Fibroblast of skin of back (primary cell): ENCODE results near the gene NAPB.

ENCODE experiments used
- DNase-seq: peaks from one replicate; pipeline ENCODE4 v3.0.0-alpha.2; 2013

Gene NAPB

DNA sequence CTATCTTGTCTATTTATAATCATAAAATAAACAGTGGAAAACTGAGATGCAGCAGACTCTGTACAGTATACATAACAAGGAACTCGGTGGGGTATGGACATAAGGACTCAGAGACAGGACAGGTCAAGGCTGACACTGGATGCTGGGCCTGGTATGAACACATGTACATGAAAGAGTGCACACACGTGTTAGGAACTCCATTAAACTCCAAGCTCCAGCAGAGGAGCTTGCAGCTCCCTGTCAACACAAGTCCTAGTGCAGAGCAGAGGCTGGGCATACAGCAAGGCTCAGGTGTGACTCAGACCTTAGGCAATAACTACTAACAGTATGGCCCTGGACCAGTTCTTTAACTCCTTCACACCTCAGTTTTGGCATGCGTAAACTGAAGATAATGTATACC, 17.1 kb downstream of the NAPB start:
- no peak for DNase-seq

DNA sequence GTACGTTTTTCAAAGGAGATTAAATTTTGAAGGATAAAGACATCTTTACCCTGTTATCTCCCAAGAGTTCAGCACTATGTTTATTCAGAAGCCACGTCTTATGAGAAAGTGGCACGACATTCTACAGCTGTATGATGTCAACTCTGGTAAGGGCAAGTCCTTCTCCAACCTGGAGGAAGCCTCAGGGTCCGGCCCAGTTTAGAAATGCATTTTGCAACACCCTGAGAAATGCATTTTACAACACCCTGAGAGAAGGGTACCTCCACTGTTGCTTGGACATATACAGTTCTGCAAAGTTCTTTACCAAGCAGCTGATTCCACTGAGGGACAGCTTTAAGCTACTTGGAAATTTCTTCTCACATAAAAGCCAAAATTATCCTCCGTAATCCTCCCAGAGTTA, 17.5 kb downstream of the NAPB start:
- DNase-seq: no peak

DNA sequence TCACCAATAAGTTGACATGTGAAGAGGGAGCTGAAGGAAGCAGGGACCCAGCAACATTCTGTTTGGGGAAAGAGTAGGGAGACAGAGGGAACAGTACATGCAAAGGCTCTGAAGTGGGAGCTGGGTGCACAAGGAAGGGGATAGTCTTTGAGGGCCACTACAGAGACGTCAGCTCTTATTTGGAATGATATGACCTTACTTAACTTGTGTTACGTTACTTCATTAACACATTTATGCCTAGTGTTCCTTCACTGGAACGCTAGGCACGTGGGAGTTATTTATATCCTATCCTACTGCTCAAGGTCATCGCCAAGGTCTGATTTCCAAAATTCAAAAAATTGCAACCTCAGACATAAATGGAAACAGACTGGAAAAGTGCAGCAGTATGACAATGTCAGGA, 20.2 kb downstream of the NAPB start:
- DNase-seq: no peak

DNA sequence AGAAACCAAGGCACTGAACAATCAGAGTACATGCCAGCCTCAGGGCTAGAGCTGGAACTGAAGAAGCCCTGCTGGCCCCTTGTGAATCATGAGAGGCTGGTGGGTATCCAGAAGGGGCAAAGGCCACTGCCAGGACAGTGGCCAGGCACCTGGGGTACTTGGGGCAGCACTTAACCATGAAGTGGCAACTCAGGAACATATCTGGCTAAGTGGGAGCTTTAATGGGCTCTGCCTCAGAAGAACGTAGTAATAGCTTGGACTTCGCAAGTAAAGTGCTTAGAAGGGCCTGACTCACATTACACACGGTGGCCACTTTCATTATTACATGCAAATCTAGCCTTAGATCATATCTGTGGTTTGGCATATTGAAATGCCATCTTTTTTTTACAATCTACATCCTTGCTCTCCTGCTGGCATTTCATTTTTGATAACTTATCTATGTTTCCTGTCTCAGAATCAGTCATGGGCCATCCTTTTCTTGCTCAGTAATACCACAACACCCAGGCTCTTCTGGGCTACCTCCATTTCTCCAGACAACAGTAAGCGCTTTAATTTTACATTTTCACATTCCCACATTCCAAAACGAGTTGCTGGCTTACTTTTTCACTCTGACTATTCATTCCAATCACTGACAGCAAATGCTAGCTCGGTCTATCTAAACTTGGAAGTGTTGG, 21.6 kb downstream of the NAPB start:
- DNase-seq: peak; percentile 28

DNA sequence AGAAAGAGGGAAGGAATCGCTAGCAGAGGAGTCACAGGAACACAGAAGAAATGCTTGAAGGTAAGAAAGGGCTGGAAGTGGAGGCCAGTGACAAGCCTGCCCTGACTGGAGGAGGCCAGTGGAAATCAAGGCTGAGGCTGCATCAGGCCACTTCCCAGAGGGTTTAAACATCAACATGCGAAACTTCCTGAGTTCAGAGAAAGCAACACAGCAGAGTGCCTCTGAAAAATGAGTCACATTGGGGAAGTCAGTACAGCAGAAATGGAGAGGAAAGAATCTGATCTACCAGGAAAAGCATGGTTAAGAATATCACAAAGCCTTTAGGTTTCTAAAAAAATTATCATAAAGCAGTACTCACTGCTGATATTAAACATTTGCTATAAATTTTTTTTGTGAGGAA, 23.3 kb downstream of the NAPB start:
- DNase-seq: peak; percentile 54

GRCh38 chr20:23396950-23397627, 24.2 kb downstream of the NAPB start:
- no peak for DNase-seq

DNA sequence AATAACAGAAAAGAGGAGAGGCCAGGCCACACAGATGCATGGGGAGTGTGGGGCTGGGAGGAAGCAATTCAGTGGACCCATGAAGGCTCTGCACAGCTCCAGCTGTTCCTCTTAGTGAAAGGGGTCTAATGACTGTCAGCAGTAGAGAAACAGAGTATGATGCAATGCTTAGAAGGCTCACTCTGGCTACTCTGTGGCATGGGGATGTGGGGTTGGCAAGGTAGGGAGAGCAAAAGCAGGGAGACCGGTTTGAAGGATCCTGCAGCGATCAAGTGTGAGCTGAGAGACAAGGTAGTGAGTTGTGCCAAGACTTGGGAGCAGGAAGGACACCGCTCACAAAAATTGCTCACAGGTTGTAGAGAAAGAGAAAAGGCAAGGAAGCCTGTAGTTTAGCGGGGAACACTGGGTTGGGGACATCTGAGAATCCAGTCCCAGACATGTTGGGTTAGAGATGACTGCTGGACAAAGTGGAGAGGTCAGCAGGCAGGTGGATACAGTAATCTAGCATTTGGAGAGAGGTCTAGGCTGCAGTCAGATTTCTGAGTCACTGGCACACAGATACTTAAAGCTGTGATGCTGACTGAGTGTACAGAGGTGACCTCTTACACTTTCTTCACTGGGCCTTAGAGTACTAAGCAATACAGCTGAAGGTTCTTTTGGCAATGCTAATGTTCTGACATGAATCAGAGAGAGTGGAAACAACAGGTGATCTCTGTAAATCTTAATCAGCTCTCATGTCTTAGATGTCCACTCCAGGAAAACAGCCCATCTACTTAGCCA, 27.1 kb downstream of the NAPB start:
- DNase-seq: no peak

- DNase-seq: no peak
Observed at GRCh38 chr20:23391707-23392310, 29.5 kb downstream of the NAPB start.

GRCh38 chr20:23390091-23390774, 31.1 kb downstream of the NAPB start:
- DNase-seq: no peak

DNA sequence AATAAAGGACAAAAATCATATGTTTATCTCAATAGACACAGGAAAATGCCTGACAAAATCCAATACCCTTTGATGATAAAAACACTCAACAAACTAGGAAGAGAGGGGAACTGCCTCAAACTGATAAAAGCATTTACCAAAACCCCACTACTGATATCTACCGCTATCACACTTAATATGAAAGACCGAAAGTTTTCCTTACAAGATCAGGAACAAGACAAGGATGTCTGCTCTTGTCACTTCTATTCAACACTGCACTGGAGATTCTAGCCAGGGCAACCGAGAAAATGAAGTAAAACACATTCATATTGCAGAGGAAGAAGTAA, 34.2 kb downstream of the NAPB start:
- DNase-seq: no peak

DNA sequence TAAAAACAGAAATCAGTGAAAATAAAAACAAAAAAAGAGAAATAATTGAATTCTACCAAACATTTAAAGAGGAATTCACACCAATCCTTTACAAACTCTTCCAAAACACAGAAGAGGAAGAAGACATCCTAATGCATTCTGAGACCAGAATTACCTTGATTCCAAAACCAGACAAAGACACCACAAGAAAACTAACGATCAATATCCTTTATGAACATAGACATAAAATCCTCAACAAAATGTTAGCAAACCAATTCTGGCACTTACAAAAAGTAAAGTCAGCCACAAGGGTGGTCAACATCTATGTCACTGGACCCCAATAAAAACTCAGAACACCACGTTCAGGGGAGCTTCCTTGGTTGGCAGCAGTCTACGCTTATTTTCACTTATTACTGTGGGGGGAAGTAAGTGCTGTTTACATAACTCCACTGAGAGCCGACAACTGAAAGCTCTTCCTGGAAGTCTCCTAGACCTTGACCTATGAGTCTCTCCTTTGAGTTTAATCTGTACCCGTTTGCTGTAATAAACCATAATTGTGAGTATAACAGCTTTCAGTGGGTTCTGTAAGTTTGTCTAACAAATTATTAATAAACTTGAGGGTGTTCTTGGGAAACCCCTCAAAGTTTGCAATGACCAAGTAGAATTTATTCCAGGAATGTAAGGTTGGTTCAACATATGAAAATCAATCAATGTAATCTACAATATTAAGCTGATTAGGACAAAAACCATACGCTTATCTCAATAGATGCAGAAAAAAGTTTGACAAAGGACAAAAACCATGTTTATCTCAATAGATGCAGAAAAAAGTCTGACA, 34.8 kb downstream of the NAPB start:
- DNase-seq: no peak

- no peak for DNase-seq
Observed at GRCh38 chr20:23381876-23382275, 39.4 kb downstream of the NAPB start.

DNA sequence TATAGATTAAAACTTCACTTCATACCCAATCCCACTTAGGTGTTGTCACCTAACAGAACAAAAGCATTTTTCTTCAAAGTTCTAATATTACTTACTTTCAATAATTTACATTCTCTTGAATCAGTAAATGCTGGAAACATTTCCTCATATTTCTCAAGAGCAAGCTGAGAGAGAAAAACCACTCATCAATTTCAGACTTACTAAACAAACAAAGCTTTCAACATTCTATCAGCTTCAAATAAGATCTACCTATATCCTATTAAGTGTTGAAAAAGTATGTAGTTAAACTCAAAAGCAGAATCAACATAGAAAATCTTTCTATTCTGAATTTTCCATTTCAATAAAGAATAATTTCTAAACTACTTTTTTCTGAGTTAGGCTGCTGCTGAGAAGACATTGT, 41.5 kb downstream of the NAPB start:
- DNase-seq: no peak

- no peak for DNase-seq
Observed at GRCh38 chr20:23375827-23376226, 45.5 kb downstream of the NAPB start.

GRCh38 chr20:23374441-23374840, 46.8 kb downstream of the NAPB start:
- no peak for DNase-seq

GRCh38 chr20:23371496-23371895, 49.8 kb downstream of the NAPB start:
- DNase-seq: no peak

DNA sequence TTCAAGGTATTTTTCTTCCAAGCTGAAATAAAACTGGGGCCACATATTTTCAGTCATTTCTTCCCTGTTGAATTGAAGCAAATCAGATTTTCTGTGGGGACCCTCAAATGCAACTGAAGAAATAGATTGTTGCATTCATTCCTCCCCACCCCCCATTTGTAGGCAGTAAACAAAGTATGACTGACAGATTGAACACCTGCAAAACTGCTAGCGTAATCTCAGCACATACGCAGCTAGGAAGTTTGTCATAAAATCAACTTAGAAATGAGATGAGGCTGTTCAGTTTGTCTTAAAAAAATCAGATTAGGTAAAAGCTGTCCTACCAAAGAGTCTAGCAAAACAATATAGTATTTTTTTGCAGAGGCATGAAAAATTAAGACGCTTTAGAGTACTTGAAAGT, 50.4 kb downstream of the NAPB start:
- no peak for DNase-seq

GRCh38 chr20:23370274-23370673, 51.0 kb downstream of the NAPB start:
- no peak for DNase-seq

DNA sequence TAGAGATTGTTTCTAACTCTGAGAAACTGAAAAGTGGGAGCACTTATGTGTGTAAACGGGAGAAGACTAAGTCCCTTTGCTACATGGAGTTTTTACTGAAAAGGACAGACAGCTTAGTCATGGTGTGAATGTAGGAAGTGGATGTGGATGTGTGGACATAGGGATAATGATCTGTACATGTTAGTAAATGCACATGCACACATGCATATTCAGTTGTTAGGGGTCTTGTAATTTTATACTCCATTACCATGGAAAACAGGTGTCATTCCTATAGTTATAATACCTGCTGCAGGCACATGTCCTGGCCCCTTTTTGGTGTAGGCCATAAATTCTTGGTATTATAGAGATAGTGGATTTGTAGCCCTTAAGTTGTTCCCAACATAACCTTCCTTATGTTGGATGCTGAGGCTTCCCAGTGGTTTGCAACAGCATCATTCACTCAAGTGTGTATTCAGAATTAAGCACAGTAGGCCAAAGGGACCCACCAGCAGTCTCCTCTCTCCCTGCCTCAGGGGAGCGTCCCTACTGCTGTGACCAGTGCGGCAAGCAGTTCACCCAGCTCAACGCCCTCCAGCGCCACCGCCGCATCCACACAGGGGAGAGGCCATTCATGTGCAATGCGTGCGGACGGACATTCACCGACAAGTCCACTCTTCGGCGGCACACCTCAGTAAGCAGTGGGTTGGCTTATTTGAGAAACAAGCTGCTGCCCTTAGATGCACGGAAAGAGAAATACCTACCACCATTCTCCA, 52.0 kb downstream of the NAPB start:
- no peak for DNase-seq

DNA sequence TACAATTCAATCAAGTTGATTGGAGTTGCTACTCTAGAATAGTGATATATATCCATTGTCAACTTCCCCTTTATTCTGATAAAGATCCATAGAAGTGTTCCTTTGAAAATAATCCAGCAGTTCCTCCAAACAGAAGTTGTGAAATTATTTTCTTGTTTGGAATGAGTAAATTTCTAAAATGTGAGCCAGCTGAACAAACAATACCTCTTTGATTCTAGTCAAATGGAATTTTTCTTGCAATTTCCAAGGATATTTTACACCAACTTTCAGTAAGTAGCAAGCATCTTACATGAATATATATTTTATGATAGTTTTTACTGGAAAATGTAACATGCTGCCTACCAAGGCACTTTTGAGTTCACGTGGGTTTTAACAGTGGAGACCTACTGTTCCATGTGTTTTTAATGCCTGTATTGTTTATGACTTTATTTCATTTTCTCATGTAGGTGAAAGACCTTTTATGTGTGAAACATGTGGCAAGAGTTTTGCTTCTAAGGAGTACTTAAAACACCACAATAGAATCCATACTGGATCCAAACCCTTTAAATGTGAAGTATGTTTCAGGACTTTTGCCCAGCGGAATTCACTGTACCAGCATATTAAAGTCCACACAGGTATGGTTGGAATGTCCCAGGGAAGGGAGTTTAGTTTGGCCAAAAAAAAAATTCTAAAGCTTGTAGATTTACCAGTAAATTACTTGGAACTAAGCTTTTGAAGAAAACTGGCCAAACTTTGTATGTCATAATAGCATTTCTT, 52.8 kb downstream of the NAPB start:
- DNase-seq: peak; percentile 15

DNA sequence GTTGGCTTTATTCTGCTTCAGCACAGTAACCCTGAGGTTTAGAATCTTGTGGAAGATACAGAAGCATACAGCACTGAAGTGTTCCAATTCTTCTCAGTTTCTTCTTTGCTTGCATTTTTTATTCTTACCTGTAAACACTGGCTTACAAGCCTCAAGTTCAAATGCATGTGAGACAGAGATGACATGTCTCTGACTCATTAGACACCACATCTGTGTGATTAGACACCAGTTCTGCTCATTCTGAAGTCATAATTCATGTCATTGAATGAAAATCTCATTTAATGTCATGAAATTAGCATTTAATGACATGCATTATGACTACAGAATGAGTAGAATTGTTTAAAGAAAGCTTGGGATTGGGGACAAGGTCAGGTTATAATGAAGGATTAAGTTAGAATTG, 53.5 kb downstream of the NAPB start:
- DNase-seq: peak; percentile 19
